Esophagus squamous epithelium (tissue), 5 donors: ENCODE data around the gene IER2. TPM values are rescaled to one million over a fixed set of nuclear protein-coding genes. Genes with fewer than 3 reads are reported as not detected.

Source experiments
- DNase-seq: peaks from one replicate; lab custom pipeline; 2025; lab: John Stamatoyannopoulos, UW
- H3K27ac ChIP-seq, 4 donors: fragments of 200-600 bp; sonication (generic); one replicate each; pipeline ENCODE4 v1.5.1; 2016 to 2019; ENCODE audit warnings: mild to moderate bottlenecking in 1 of 4
- H3K27me3 ChIP-seq, 4 donors: fragments of 200-600 bp; sonication (generic); 1 replicate in 3 of 4; 2 replicates in 1 of 4; pipeline versions ENCODE4 v1.5.1 to v1.6.0; 2017 to 2021; ENCODE audit warnings: antibody characterized with exemption in 1 of 4
- H3K36me3 ChIP-seq, 3 donors: fragments of 200-600 bp; sonication (generic); one replicate each; pipeline ENCODE4 v1.5.1; 2016 to 2019
- H3K4me1 ChIP-seq, 3 donors: fragments of 200-600 bp; sonication (generic); one replicate each; pipeline ENCODE4 v1.5.1; 2017 to 2019
- H3K4me3 ChIP-seq, 4 donors: fragments of 200-600 bp; sonication (generic); 1 replicate in 3 of 4; 2 replicates in 1 of 4; pipeline ENCODE4 v1.5.1; 2016 to 2019; ENCODE audit warnings: mild to moderate bottlenecking in 2 of 4, moderate library complexity in 1 of 4
- H3K9me3 ChIP-seq, 3 donors: fragments of 200-600 bp; sonication (generic); one replicate each; pipeline ENCODE4 v1.5.1; 2016 to 2019
- POLR2A ChIP-seq, 4 donors: fragments of 450-650 bp; IDR thresholded peaks; one replicate each; pipeline ENCODE4 v1.6.1; 2017; ENCODE audit warnings: antibody characterized with exemption in 4 of 4, mild to moderate bottlenecking in 4 of 4, moderate library complexity in 3 of 4
- WGBS, 2 donors: methylation state at CpG; one replicate each; pipeline ENCODE4 v1.1.5; 2018; 5-methylcytosine and 5-hydroxymethylcytosine counted together
- intact Hi-C: fragments of 100-400 bp; cut with DNase I; formaldehyde crosslinking; loops from one replicate; pipeline ENCODE4 v1.15.0; 2022
- total RNA-seq, 4 donors: library from RNA; depleted of rRNA; stranded (reverse); fragments of >200 nt; gene quantifications; one replicate each; pipeline ENCODE4 v1.1.0, GENCODE V29; 2016
- TF ChIP-seq, protein P1 (sequence below), 6 experiments: fragments of 450-650 bp in 4 of 6; fragments of 200-600 bp in 2 of 6; sonication (generic) in 2 of 6; IDR thresholded peaks; one replicate each; pipeline ENCODE4 v1.5.1; 2016 to 2019; ENCODE audit warnings: antibody characterized with exemption in 6 of 6, mild to moderate bottlenecking in 4 of 6, moderate library complexity in 4 of 6
- donor health status: DM: yes; HTN: yes; CAD: no.

Gene IER2
- total RNA-seq, 4 donors from 2014 or later = 46.5 to 118 (median 76.9) TPM

DNA sequence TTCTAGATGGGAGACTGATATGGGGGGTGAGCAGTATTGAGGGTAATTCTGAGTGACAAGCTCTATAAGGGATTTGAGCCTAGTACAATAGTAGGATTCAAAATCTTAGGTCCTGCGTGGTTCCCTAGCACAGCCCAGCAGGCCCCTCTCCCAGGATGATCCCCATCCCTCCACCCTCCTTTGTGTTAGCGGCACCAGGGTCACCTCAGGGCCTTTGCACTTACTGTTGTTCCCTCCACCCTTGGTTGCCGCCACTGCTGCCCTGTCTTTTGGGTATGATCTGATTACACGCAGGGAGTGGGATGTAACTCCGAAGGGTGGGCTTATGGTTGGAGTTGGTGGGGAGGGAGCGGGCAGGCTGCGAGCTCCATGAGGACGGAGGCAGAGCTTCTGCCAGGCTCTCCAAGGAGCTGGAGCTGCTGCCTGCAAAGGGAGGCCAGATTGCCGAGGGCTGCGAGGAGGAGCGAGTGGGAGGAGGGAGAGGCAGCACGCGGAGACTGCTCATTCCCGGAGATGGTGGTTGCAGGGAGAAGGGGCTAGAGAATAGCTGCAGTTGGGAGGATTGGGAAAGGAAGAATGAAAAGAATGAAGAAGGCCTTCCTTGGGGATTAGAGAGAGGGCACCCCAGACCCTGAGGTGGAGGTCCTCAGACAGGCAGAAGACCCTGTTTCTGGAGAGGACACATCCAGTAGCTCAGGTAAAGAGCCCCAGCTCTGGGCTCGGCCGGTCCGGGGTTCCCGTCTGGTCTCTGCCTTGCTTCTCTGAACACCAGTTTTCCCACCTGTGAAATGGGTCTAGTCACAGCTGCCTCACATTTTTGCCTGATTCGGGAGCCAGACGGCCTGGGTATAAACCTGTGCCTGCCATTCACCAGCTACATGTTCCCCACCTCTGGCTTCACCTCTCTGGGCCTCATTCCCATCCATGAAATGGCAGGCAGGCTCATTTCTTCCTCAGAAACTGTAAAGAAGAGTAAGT is 26.9 kb upstream of the IER2 start:
- Histone ChIP-seq H3K4me3 (no peak overlapping the region), H3K27me3 (no peaks in the 10 kb centered on the region), H3K27ac (no peak overlapping the region), H3K4me1 (peaks cover 19 to 31% (median 20%) of the 10 kb centered on the region in 3 donors), H3K36me3 (peaks cover 0 to 31% (median 0%) of the 10 kb centered on the region in 3 donors), H3K9me3 (no peaks in the 10 kb centered on the region)
- TF ChIP-seq, protein P1, sequence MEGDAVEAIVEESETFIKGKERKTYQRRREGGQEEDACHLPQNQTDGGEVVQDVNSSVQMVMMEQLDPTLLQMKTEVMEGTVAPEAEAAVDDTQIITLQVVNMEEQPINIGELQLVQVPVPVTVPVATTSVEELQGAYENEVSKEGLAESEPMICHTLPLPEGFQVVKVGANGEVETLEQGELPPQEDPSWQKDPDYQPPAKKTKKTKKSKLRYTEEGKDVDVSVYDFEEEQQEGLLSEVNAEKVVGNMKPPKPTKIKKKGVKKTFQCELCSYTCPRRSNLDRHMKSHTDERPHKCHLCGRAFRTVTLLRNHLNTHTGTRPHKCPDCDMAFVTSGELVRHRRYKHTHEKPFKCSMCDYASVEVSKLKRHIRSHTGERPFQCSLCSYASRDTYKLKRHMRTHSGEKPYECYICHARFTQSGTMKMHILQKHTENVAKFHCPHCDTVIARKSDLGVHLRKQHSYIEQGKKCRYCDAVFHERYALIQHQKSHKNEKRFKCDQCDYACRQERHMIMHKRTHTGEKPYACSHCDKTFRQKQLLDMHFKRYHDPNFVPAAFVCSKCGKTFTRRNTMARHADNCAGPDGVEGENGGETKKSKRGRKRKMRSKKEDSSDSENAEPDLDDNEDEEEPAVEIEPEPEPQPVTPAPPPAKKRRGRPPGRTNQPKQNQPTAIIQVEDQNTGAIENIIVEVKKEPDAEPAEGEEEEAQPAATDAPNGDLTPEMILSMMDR (IDR thresholded peaks at IDR 0.05) = no peak
- TF ChIP-seq POLR2A (IDR thresholded peaks at IDR 0.05) = no peak
- DNase-seq = no peak
- intact Hi-C loops = no loop called here
- WGBS, 2 donors = 92 to 95% methylated on average over 15 to 17 of the region's 20 CpGs

DNA sequence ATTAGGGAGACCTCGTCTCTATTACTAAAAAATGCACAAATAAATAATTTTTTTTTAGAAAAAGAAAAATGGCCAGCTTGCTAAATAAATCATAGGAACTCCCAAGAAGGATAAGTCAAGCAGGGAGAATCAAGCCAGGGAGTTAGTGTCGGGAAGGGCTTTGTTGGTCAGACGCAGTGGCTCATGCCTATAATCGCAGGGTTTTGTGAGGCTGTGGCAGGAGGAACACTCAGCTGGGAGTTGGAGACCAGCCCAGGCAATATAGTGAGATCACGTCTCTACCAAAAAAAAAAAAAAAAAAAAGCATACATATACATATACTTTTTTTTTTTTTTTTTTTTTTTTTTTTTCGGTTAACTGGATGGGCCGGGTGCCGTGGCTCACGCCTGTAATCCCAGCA is 23.2 kb upstream of the IER2 start:
- Histone ChIP-seq H3K27ac (no peak overlapping the region), H3K27me3 (no peaks in the 10 kb centered on the region), H3K4me1 (peaks cover 0 to 6% (median 0%) of the 10 kb centered on the region in 3 donors), H3K4me3 (no peak overlapping the region), H3K9me3 (no peaks in the 10 kb centered on the region), H3K36me3 (peaks cover 0 to 24% (median 0%) of the 10 kb centered on the region in 3 donors)
- WGBS, 2 donors = 84 to 87% methylated on average over 5 to 7 of the region's 9 CpGs
- TF ChIP-seq, protein P1 (IDR thresholded peaks at IDR 0.05) = no peak
- no peak for TF ChIP-seq POLR2A (IDR thresholded peaks at IDR 0.05)
- intact Hi-C loops = no loop called here
- no peak for DNase-seq

DNA sequence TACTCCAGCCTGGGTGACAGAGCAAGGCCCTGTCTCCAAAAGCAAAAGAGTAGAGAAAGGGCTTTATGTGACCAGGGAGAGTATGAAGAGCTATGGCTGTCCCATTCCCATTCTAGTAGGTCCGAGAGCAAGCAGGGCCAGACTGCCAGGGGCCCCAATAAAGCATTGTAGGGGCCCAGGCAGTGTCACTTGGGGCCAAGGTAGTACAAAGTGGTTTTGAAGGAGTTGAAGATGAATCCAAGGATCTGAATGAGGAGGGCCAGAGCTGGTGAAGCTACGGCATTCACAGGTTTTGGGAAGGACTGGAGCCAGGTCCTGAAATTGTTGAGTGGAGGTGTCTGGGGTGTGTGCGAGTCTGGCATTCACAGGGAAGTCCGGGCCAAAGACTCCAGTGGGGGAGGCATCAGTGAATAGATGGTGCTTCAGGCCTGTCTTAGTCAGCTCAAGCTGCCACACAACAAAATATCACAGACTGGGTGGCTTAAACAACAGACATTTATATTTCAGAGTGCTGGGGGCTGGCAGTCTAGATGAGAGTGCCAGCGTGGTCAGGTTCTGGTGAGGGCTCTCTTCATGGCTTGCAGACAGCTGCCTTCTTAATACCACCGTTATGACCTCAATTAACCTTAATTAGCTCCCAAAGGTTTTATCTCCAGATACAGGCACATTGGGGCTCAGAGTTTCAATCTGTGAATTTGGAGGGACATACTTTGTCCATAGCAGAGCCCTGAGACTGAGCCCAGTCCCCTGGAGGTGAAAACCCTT is 22.2 kb upstream of the IER2 start:
- TF ChIP-seq POLR2A (IDR thresholded peaks at IDR 0.05) = no peak
- TF ChIP-seq, protein P1 (IDR thresholded peaks at IDR 0.05) = no peak
- WGBS, 2 donors = 85 to 90% methylated on average over 2 to 6 of the region's 6 CpGs
- DNase-seq = no peak

DNA sequence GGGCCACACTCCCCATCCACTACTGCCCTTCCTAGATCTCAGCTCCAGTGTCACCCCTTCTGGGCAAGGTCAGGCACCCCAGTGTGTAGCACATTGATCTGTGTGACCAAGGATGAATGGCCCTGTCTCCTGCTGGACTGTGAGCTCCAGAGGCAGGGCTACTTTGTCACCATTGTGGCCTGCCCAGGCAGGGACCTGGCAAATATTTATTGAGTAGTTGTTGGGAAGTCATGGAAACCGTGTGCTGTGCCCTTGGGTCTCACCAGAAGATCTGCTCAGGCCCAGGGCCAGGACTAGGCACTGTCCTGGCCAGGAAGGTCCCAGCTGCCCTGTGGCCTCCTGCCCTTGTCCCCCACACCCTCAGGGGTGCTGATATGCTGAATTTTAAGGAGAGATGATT is 21.6 kb upstream of the IER2 start:
- 33 to 60% methylated on average over 1 of the region's 1 CpG for WGBS, 2 donors
- no peak for DNase-seq
- Histone ChIP-seq H3K4me1 (peaks cover 0 to 13% (median 0%) of the 10 kb centered on the region in 3 donors), H3K4me3 (no peak overlapping the region), H3K36me3 (peaks cover 0 to 28% (median 0%) of the 10 kb centered on the region in 3 donors), H3K27me3 (no peaks in the 10 kb centered on the region), H3K27ac (no peak overlapping the region), H3K9me3 (no peaks in the 10 kb centered on the region)
- intact Hi-C loops = no loop called here
- no peak for TF ChIP-seq POLR2A (IDR thresholded peaks at IDR 0.05)
- TF ChIP-seq, protein P1 (IDR thresholded peaks at IDR 0.05) = no peak

More for the DNA sequence above, 22.2 kb upstream of the IER2 start:
- Histone ChIP-seq H3K9me3 (no peaks in the 10 kb centered on the region), H3K36me3 (peaks cover 0 to 26% (median 0%) of the 10 kb centered on the region in 3 donors), H3K27me3 (no peaks in the 10 kb centered on the region), H3K27ac (no peak overlapping the region), H3K4me3 (no peak overlapping the region), H3K4me1 (peaks cover 0 to 7% (median 0%) of the 10 kb centered on the region in 3 donors)
- intact Hi-C loops = no loop called here
